KOPT-K1 (cell line): ENCODE results near the gene RIPK4.

Experiments used
- H3K27ac ChIP-seq: fragments of 200-600 bp; sonication (generic); 2 replicates; pipeline ENCODE4 v1.5.1; 2016; ENCODE audit warnings: antibody characterized with exemption, mild to moderate bottlenecking, low read depth, low read length; ENCODE audit not compliant: poor library complexity, severe bottlenecking
- H3K36me3 ChIP-seq: fragments of 200-600 bp; sonication (generic); 2 replicates; pipeline ENCODE4 v1.5.1; 2017; ENCODE audit warnings: antibody characterized with exemption, mild to moderate bottlenecking, low read length, moderate library complexity; ENCODE audit not compliant: insufficient read depth
- H3K9me3 ChIP-seq: fragments of 200-600 bp; sonication (generic); 2 replicates; pipeline ENCODE4 v1.5.1; 2017; ENCODE audit warnings: antibody characterized with exemption, low read length, mild to moderate bottlenecking; ENCODE audit not compliant: insufficient read depth, poor library complexity, severe bottlenecking

Gene RIPK4

GRCh38 chr21:41743321-41744027 lies 23.4 kb downstream of the RIPK4 start:
- no peak overlapping the region for H3K27ac ChIP-seq
- peaks cover 5% of the 10 kb centered on the region for H3K9me3 ChIP-seq

DNA sequence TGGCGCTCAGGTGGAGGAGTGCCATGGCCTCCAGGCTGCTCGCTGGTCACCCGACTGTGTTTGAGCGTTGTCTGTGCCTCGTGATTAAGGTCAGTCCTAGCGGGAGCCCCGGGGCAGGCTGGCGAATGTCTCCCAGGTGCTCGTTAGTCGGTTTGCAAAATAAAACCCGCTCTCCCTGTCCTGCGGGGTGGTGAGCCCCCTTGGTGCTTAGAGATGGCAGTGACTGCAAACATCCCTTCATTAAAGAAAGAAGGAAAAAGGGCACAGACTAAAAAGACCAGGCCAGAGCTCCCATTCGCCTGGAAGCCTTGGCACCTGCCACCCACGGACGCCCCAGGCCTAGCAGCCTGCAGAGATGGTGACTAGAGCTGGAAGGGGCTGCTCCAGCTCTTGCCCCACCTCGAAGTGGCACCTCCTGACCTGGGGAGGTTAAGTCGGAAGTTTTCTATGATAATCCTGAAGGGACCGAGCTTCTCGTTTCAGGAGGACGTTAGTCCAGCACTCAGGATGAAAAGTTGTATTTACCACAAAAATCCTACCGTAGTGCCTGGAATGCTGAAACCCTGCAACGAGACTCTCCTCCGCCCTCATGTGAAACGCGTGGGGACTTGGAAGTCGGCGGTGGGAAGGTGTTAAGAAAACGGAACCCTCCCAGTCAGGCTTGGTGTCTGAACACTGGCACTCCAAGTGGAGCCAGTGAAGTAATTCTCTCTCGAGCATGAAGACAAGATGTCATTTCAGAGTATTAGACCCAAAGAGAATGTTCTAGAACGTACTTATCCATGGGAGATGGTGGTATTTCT lies 24.6 kb downstream of the RIPK4 start:
- H3K36me3 ChIP-seq = no peaks in the 10 kb centered on the region
- no peak overlapping the region for H3K27ac ChIP-seq

More at GRCh38 chr21:41743321-41744027, 23.4 kb downstream of the RIPK4 start:
- H3K36me3 ChIP-seq = no peaks in the 10 kb centered on the region

GRCh38 chr21:41741253-41742072 lies 25.4 kb downstream of the RIPK4 start:
- no peak overlapping the region for H3K27ac ChIP-seq
- peaks cover 20% of the 10 kb centered on the region for H3K9me3 ChIP-seq
- H3K36me3 ChIP-seq = no peaks in the 10 kb centered on the region

More for the DNA sequence above, 24.6 kb downstream of the RIPK4 start:
- H3K9me3 ChIP-seq = peaks cover 16% of the 10 kb centered on the region

DNA sequence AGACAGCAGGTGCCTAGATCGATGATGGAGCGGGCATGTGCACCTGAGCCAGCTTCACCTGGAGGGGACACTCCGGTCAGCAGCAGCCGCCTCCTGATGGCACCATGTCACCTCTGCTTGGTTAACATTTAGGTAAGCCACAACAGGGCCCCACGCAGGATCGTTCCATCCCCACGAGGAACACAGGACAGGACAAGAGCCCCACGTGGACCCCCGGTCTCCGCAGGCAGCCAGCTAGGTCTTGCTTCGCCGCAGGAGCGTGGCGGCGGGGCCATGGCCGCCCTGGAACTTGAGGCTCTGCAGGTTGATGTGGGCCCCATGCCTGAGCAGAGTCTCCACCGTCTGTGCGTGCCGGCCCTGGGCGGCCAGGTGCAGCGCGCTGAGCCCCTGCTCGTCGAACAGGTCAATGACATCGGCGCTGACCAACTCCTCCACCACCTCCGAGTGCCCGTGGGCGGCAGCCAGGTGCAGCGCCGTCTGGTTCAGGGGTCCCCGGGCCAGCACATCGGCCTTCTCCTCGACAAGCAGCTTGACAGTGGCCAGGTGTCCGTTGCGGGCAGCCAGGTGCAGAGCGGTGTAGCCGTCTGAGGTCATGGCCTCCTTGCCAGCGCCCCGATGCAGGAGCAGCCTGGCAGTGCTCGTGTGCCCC lies 26.1 kb downstream of the RIPK4 start:
- H3K36me3 ChIP-seq = no peaks in the 10 kb centered on the region
- no peak overlapping the region for H3K27ac ChIP-seq
- peaks cover 20% of the 10 kb centered on the region for H3K9me3 ChIP-seq

- Histone ChIP-seq H3K9me3 (peaks cover 20% of the 10 kb centered on the region), H3K36me3 (no peaks in the 10 kb centered on the region), H3K27ac (no peak overlapping the region)
Measured at GRCh38 chr21:41739936-41740335, 26.9 kb downstream of the RIPK4 start.

DNA sequence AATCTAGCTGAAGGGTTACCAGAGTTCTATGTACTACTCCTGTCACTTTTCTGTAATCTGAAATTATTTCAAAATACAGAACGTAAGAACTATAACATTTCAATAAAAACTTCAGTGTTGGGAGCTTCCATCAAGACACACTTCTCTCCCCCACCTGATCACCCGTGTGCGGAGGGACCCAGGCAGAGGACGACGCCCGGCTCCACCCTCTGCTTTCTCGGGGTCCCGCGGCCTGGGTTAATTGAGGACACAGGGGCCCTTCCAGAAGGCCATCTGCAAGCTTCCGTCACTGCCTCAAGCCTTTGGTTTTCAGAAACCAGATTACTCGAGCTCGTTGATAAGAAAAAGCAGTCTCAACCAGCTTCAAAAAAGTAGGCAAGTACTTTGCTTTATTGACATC lies 27.8 kb downstream of the RIPK4 start:
- Histone ChIP-seq H3K36me3 (no peaks in the 10 kb centered on the region), H3K27ac (no peak overlapping the region), H3K9me3 (peaks cover 20% of the 10 kb centered on the region)

- Histone ChIP-seq H3K9me3 (peaks cover 20% of the 10 kb centered on the region), H3K27ac (no peak overlapping the region), H3K36me3 (no peaks in the 10 kb centered on the region)
Measured at GRCh38 chr21:41737651-41738324, 29.1 kb downstream of the RIPK4 start.

DNA sequence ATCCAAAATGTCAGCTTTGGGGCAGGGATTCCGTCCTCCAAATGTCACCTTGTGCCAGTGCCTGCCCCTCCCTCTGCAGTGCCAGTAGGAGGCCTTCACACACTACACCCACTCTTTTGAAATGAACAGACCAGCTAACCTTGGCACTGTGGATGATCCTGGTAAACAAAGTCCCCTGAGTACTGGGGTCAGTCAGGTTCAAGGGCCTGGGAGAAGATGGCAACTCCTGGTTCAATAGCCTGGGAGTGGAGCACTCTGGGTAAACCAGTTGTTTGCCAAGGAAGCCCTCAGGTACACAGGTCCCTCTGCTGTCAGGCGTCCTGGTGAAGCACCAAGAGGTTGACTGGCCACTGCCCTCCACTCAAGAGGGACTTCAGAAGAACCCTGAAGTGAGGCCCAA lies 30.4 kb downstream of the RIPK4 start:
- Histone ChIP-seq H3K36me3 (no peaks in the 10 kb centered on the region), H3K27ac (no peak overlapping the region)

GRCh38 chr21:41733951-41734689 lies 32.7 kb downstream of the RIPK4 start:
- peaks cover 27% of the 10 kb centered on the region for H3K9me3 ChIP-seq
- no peak overlapping the region for H3K27ac ChIP-seq

More for the DNA sequence above, 30.4 kb downstream of the RIPK4 start:
- peaks cover 27% of the 10 kb centered on the region for H3K9me3 ChIP-seq

DNA sequence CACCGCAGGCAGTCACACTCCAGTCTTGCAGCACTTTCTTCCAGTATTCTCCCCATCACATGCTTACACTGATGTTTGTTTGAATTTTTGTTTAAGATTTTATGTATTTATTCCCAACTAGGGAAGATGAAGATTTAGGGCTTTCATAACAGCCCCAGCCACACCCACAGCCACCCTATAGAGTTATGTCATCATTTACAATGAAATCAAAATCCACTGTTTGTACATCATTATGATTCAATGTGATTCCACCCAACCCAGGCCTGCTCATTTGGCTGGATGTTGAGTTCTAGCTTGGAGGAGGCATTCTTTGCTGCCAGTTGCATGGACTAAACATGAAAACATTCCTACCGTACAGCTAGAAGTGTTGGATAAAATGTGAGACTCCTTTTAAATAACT lies 35.8 kb downstream of the RIPK4 start:
- H3K9me3 ChIP-seq = peaks cover 7% of the 10 kb centered on the region
- H3K27ac ChIP-seq = no peak overlapping the region
- no peaks in the 10 kb centered on the region for H3K36me3 ChIP-seq

More at GRCh38 chr21:41733951-41734689, 32.7 kb downstream of the RIPK4 start:
- no peaks in the 10 kb centered on the region for H3K36me3 ChIP-seq

- Histone ChIP-seq H3K27ac (no peak overlapping the region), H3K36me3 (no peaks in the 10 kb centered on the region), H3K9me3 (peaks cover 7% of the 10 kb centered on the region)
Measured at GRCh38 chr21:41730367-41730765, 36.5 kb downstream of the RIPK4 start.

DNA sequence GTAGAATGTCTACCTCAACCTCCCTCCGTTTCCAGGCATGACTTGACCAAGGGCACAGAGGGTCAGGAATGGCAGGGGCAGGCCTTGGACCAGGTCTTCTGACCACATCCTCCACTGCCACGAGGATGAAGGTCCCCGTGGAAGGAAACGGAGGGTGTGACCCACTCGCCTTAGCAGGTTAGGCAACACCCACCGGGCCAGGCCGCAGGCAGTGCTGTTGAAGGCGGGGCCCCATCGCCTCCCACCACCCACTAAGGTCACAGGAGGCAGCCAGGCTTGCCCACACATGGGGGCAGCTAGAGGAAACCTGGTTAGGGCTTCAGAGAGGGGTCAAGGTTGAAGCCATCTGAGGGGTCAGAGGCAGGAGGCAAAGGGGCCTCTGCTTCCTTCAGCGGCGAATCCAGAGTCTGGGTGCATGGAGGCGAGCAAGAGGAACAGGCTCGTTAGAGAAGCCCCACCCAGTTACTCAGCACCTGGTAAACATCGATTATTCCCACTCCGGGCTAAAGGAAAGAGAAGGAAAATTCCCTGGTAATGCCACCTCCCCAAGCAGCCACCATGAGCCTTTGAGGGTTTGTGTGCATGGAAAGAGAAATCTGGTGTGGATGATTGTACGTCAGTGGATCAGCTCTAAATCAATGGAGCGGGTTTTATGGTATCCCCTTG lies 37.0 kb downstream of the RIPK4 start:
- Histone ChIP-seq H3K9me3 (peaks cover 7% of the 10 kb centered on the region), H3K36me3 (no peaks in the 10 kb centered on the region), H3K27ac (no peak overlapping the region)
